AG04450 (cell line): ENCODE measurements around the gene CST3. TPM values are rescaled to one million over a fixed set of nuclear protein-coding genes. Genes with fewer than 3 reads are reported as not detected.

ENCODE experiments used
- CTCF ChIA-PET: fragments of 300-600, 350-600 bp; formaldehyde crosslinking; extraction: SDS; loops from one replicate; lab custom pipeline; 2022; ENCODE audit warnings: antibody characterized with exemption, inconsistent platforms; lab: Charles Lee
- POLR2A ChIA-PET: fragments of 350-600 bp; formaldehyde crosslinking; extraction: SDS; loops from one replicate; lab custom pipeline; 2021; ENCODE audit warnings: antibody characterized with exemption, inconsistent platforms; lab: Yijun Ruan, JAX
- DNase-seq: peaks from one replicate; pipeline ENCODE4 v3.0.0-alpha.2; 2011; ENCODE audit warnings: low read depth, low spot score
- H3K27ac ChIP-seq: one replicate; pipeline ENCODE4 v1.5.1; 2012; ENCODE audit warnings: low read depth, low read length, control low read depth
- H3K27me3 ChIP-seq: one replicate; pipeline ENCODE4 v1.6.0; 2012; ENCODE audit warnings: low read length; ENCODE audit not compliant: control insufficient read depth, insufficient read depth
- H3K4me3 ChIP-seq: 2 replicates; pipeline ENCODE4 v1.5.1; 2011; ENCODE audit warnings: mild to moderate bottlenecking, low read depth, low read length, control low read depth
- H3K9me3 ChIP-seq: 2 replicates; pipeline ENCODE4 v1.5.1; 2012; ENCODE audit warnings: low read length; ENCODE audit not compliant: control insufficient read depth, insufficient read depth
- CTCF ChIP-seq: IDR thresholded peaks from 2 replicates; pipeline ENCODE4 v1.5.1; 2011; ENCODE audit warnings: low read depth, low read length, control low read depth, inconsistent platforms
- polyA plus RNA-seq: library from polyadenylated mRNA; depleted of rRNA; stranded (reverse); fragments of >200 nt; gene quantifications from 2 replicates; pipeline ENCODE4 v1.2.3, GENCODE V29; 2011; rRNA removed

CST3 gene
- polyA plus RNA-seq, 1 experiment: 166 TPM

DNA sequence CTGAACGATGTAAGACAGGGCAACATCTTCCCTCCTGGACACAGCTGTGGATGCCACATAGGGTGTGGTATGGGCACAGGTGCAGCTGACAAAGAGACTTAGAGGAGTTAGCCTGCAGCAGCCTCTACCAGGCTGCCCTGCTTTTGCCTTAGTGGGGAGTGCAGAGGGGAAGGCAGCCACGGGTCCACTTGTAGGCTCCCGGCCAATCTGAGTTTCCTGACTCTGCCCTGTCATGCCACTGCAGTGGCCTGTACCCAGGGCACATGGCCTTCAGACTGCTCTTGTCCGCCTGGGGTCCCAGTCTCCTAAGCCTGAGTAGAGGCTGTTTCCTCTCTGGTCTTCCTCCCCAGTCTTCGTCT is 52.3 kb downstream of the CST3 start:
- no peaks in the 10 kb centered on the region for H3K9me3 ChIP-seq
- ChIA-PET CTCF (interaction anchor here (1.1 to 2.0 kb wide), 2 partner anchors 21 to 83 kb away, joined by 3 to 6 read pairs; no protein-coding TSS in a partner anchor), POLR2A (no interaction called here)
- H3K27me3 ChIP-seq: no peaks in the 10 kb centered on the region
- TF ChIP-seq CTCF: no peak
- no peak overlapping the region for H3K4me3 ChIP-seq
- no peak overlapping the region for H3K27ac ChIP-seq
- DNase-seq: no peak

DNA sequence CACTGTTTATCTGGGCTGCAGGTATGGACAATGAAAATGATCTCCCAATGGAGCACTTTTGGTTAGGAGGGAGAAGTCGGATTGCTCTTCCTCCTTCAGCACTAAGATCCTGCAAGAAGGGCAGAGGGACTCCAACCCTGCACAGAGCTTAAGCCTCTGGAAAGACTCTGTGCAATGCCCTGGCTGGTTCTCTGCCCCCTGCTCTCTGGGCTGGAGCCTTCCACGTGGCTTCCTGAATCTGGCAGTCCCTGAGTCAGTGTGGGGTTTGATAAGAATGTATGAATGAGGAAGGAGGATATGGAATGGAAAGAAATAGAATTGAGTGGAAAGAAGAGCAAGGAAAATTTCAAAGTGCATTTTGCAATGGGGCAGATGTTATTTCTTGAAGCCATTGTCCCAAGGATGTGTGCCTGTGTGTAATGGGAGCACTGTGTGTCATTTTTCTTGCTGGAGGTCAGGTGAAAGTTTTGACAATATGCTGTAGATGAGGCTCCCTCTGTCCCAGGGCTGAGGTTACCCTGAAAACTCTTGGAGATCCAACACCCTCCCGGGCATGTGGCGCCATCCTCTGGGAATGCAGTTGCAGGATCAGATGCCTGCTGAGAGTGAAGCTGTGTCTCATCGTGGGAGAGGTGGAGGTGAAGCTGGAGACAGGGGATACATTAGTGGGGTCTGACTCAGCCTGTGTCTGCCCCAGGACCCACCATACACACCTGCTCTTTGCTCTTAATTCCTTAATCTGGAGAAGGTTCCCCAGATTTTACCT is 53.1 kb downstream of the CST3 start:
- no peak for DNase-seq
- Histone ChIP-seq H3K4me3 (no peak overlapping the region), H3K9me3 (no peaks in the 10 kb centered on the region), H3K27me3 (no peaks in the 10 kb centered on the region), H3K27ac (no peak overlapping the region)
- ChIA-PET POLR2A (no interaction called here), CTCF (interaction anchor here (1.1 to 2.0 kb wide), 2 partner anchors 22 to 84 kb away, joined by 3 to 5 read pairs; no protein-coding TSS in a partner anchor)
- no peak for TF ChIP-seq CTCF

Other genes with a start within 250 kb of the CST3 start
- gene NAPB, start 216.5 kb downstream of the CST3 start, polyA plus RNA-seq: 4.8 and 6.4 TPM in 2 replicates
- not detected in 2 replicates for gene CSTL1, start 198.3 kb downstream of the CST3 start, polyA plus RNA-seq
- not detected in 2 replicates for gene CST11, start 185.1 kb downstream of the CST3 start, polyA plus RNA-seq
- not detected in 2 replicates for gene CST8, start 146.8 kb downstream of the CST3 start, polyA plus RNA-seq
- not detected in 2 replicates for gene CST9L, start 69.5 kb downstream of the CST3 start, polyA plus RNA-seq
- gene CST9, start 32.0 kb downstream of the CST3 start, polyA plus RNA-seq: not detected in 2 replicates
- not detected in 2 replicates for gene CST4, start 51.1 kb upstream of the CST3 start, polyA plus RNA-seq
- not detected in 2 replicates for gene CST1, start 113.0 kb upstream of the CST3 start, polyA plus RNA-seq
- gene CST2, start 188.8 kb upstream of the CST3 start, polyA plus RNA-seq: not detected in 2 replicates
- not detected in 2 replicates for gene CST5, start 241.8 kb upstream of the CST3 start, polyA plus RNA-seq